GM19324 (cell line): ENCODE data around the gene MEST.
"Not testable (repeated sequence)": the region's sequence is repeated elsewhere in the genome, so short reads cannot be mapped to it uniquely, and the experiment has no call there.

ENCODE experiments used
- ATAC-seq: cut with Tn5 transposase; IDR thresholded peaks from one replicate; pipeline ENCODE4 v1.9.1; 2021; ENCODE audit warnings: mild to moderate bottlenecking, moderate library complexity; ENCODE audit not compliant: unreplicated experiment, low FRiP score

Gene MEST

DNA sequence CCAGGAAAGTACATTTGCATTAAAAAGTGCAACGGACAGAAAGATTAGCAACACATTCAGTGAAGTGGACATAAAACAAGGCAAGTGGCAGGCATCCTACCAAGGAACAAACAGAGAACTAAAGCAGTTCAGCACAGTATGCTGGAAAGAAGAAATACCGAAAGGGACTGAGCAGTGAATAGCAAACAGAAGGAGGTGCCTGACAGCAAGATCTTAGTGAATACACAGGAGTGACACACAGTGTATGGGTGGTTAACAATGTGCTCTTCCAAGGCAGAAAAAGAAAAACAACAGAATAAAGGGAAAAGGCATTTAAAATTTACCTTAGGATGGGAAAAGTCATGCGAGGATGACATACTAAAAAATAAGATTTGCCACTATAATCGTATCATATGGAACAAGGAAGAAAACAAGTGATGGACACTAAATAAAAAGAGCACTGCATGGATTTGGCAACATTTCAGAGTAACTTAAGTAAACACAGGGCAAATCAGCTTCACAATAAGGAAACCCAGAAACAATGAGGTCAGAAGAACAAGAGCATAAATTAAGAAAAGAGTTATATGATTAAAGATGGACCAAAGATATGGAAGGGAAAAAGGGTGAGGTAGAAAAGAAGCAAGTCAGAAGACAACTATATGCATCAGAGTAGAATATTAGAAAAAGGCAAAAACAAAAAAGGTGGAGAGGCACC is 29.5 kb downstream of the MEST start:
- no peak for ATAC-seq

DNA sequence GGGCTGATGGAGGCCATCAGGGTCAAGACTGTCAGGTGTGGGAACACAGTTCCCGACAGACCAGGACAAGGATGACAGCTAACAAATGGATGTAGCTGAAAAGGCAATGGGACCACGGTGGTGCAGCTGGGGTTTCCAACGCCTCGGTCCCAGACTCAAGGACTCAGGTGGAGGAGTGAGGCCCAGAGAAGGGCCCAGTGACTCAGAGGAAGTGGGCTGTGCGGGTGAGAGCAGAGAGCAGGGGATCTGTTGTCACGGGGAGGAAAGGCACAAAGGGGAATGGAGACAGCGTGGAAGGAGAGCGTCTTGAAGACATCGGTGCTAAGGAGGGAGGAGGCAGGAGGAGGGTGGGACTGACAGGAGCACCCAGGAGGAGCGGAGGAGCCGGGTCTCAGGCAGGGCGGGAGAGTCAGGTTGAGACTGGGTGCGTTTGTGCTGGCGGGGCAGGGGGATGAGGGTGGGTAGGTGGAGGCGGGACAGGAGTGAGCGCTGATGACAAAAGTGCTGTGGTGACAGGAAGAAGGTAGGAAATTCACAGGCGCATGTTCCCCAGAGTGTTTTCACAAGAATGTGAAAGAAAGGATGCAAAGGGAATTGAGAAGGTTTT is 31.7 kb downstream of the MEST start:
- not testable (repeated sequence) for ATAC-seq

DNA sequence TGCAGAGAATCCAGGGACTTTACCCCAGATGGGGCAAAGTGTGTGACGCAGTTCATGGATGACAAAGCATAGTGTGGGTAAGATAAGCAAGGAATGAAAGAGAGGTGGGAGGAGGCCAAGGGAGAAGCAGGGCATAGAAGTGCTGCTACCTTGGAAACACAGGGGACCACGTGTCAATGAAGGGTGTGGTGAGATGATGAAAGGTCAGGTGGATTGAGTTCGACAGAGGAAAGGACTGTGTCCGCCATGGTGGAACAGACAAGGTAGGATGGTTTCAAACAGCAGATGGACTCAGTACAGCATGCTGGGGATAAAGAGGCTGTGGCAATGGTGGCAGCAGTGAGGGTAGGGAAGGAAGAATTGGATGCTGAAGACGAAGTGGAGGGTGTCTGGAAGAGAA is 32.7 kb downstream of the MEST start:
- no peak for ATAC-seq

DNA sequence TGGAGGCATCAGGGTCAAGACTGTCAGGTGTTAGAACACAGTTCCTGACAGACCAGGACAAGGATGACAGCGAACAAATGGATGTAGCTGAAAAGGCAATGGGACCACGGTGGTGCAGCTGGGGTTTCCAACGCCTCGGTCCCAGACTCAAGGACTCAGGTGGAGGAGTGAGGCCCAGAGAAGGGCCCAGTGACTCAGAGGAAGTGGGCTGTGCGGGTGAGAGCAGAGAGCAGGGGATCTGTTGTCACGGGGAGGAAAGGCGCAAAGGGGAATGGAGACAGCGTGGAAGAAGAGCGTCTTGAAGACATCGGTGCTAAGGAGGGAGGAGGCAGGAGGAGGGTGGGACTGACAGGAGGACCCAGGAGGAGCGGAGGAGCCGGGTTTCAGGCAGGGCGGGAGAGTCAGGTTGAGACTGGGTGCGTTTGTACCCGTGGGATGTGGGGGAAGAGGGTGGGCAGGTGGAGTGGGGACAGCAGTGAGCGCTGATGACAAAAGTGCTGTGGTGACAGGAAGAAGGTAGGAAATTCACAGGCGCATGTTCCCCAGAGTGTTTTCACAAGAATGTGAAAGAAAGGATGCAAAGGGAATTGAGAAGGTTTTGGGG is 36.0 kb downstream of the MEST start:
- ATAC-seq: not testable (repeated sequence)

DNA sequence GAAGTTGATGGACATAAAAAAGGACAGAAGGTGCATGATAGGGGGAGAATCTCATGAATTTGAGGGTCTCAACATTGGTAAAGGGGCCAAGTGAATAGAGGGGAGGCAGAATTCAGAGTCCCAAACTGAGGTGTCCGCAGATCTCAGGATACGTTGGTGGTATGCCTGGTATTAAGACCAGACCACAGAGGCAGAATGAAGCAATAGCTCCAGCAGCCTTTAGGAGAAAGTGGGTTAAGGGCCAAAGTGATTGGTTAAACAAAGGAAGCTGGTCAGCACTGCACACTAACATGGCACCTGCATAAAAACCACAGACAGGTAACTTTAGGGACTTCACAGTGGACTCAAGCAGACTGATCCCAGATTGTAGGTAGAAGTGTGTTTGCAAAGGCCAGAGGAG is 37.5 kb downstream of the MEST start:
- ATAC-seq: no peak

DNA sequence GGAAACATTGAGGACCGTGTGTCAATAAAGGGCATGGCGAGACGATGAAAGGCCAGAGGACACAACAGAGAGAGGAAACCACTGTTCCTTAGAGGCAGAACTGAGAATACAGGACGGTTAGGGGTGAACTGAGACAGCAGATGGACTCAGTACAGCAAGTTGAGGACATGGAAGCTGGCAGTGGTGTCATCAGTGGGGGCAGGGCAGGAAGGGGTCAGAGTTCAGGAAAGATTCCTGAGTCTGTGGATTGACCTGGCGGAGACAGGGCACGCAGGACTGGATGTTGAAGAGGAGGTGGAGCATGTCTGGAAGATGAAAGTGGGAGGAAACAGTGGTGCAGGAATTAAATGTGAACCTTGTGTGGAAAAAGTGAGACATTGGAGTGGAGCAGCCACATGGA is 46.0 kb downstream of the MEST start:
- ATAC-seq: not testable (repeated sequence)

DNA sequence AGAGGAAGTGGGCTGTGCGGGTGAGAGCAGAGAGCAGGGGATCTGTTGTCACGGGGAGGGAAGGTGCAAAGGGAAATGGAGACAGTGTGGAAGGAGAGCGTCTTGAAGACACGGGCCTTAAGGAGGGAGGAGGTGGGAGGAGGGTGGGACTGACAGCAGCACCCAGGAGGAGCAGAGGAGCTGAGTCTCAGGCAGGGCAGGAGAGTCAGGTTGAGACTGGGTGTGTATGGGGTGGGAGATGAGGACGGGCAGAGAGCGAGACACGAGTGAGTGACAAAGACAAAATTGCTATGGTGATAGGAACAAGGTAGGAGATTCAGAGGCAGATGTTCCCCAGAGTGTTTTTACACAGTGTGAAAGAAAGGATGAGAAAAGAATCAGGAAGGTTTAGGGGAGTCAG is 49.4 kb downstream of the MEST start:
- not testable (repeated sequence) for ATAC-seq

DNA sequence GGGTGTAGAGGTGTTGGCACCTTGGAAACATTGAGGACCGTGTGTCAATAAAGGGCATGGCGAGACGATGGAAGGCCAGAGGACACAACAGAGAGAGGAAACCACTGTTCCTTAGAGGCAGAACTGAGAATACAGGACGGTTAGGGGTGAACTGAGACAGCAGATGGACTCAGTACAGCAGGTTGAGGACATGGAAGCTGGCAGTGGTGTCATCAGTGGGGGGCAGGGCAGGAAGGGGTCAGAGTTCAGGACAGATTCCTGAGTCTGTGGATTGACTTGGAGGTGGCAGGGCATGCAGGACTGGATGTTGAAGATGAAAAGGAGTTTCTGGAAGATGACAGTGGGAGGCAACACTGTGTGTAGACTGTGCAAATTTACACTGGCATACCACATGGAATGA is 50.4 kb downstream of the MEST start:
- not testable (repeated sequence) for ATAC-seq

DNA sequence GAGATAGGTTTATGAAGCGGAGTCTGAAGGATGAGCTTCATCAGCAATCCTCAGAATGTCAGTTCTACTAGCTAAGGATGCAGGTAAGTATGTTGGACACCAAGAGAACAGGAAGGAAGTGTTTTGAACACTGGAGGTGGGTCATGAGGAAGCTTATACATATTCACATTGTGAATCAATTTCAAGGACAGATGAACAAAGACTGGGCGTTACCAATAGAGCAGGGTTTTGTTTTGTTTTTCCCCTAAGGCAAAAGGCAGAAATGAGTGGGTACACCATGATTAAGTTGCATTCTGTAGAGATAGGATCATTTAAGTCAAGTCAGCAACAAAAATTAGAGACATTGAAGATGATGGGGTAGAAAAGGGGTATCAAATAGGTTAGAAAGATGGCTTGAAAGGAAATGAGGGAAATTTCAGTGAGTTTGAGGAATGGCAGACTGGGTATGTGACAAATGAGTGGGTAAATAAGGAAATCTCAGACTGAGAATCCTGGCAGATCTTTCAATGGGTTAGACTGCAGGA is 51.7 kb downstream of the MEST start:
- ATAC-seq: no peak

DNA sequence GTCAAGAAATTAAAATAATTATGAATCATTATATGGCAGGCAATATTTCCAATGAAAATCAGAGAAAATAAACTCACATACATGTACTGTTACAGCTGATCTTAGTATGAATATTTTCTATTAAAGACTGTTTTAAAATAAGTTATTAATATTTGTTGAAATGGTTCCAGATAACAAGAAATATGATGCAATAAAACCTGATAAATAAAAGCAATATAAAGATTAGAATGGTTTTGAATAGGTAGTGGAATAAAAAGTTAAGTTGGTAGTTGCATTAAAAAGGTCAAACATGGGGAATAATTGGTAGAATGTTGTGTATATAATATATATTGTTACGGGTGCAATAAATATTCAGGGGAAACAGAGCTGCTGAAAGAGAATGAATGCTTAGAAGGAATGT is 52.5 kb downstream of the MEST start:
- no peak for ATAC-seq

DNA sequence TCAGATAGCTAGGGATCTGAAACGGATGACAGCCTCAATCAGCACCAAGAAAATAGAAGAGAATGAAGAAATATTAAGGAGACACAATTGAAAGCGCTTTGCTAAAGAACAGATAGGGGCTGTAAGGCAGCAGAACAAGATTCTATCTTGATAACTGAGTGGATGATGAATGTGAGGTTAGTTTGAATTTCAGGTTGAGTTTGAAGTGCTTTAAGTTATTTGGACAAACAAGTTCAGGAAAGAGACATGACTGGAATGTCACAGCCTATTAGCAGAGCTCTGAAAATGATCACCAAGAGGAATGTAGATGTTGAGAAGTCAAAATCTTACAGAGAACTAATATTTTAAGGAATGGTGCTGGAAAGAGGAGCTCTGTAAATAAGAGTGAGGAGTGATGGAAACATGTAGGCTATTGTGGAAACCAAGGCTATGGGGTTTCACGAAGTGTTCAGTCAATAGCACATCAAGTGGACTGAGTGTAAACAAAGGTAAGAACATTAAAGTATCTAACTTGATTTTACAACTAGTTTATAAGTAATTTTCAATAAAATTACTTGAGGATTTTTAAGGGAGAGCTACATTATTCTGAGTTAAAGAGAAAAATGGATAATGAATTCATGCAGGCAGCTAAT is 61.6 kb downstream of the MEST start:
- ATAC-seq: no peak

DNA sequence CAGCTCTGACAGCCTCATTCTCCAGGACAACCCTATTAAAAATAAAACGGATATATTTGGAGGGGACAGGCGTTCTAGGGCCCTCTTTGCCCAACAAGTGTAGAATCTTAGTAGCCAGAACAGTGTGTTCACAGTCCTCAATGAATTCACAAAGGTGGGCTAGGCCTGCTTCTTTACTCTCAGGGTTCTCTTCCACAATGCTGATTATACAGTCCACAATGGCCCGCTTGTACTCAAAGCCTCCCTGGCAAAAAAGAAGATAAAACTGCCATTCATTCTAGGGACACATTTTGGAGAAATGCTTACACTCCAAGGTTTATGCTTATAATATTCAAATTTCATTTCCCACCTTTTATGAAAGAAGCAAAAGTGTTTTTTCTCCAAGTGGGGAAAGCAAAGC is 62.6 kb downstream of the MEST start:
- no peak for ATAC-seq
